Fibroblast of skin of back (primary cell): Measurements from ENCODE around the gene ITIH3.
A peak's percentile ranks its signal among the peaks of the same experiment; 100 is the strongest.

Source experiments
- DNase-seq: peaks from one replicate; pipeline ENCODE4 v3.0.0-alpha.2; 2013

ITIH3 gene

GRCh38 chr3:52845691-52846431 lies 51.3 kb downstream of the ITIH3 start:
- DNase-seq = no peak

- DNase-seq = no peak
These were observed 51.9 kb downstream of the ITIH3 start for GRCh38 chr3:52846432-52846965.

GRCh38 chr3:52847241-52847640 lies 52.6 kb downstream of the ITIH3 start:
- DNase-seq = no peak

GRCh38 chr3:52847726-52848125 lies 53.1 kb downstream of the ITIH3 start:
- no peak for DNase-seq

- DNase-seq = peak; percentile 84
These were observed 54.0 kb downstream of the ITIH3 start for GRCh38 chr3:52848617-52849016.

GRCh38 chr3:52849656-52850055 lies 55.1 kb downstream of the ITIH3 start:
- DNase-seq = no peak

- peak; percentile 16 for DNase-seq
These were observed 56.8 kb downstream of the ITIH3 start for GRCh38 chr3:52851348-52851747.

GRCh38 chr3:52852419-52852818 lies 57.8 kb downstream of the ITIH3 start:
- no peak for DNase-seq

- DNase-seq = no peak
These were observed 59.4 kb downstream of the ITIH3 start for GRCh38 chr3:52854013-52854412.

GRCh38 chr3:52856666-52857065 lies 62.1 kb downstream of the ITIH3 start:
- no peak for DNase-seq

- DNase-seq = no peak
These were observed 62.5 kb downstream of the ITIH3 start for GRCh38 chr3:52857133-52857532.

- DNase-seq = no peak
These were observed 63.3 kb downstream of the ITIH3 start for GRCh38 chr3:52857864-52858263.
